WTC11 (cell line): Measurements from ENCODE around the gene COX5A. TPM values are rescaled to one million over a fixed set of nuclear protein-coding genes. Genes with fewer than 3 reads are reported as not detected.

Experiments used
- ATAC-seq: fragments of 200-7000 bp; cut with Tn5 transposase; 2 replicates; pipeline ENCODE4 v1.10.0; 2021; ENCODE audit warnings: mild to moderate bottlenecking, moderate library complexity
- CTCF ChIA-PET: fragments of 300-600 bp; sonication (Branson Sonifier 250); formaldehyde crosslinking; loops from one replicate; lab custom pipeline; 2021; ENCODE audit warnings: antibody characterized with exemption; lab: Charles Lee
- POLR2A ChIA-PET: fragments of 350-600 bp; sonication (Branson Sonifier 250); formaldehyde crosslinking; loops from one replicate; lab custom pipeline; 2021; ENCODE audit warnings: antibody characterized with exemption; lab: Charles Lee
- DNase-seq: peaks from one replicate; pipeline ENCODE4 v3.0.0; 2021; ENCODE audit warnings: low spot score
- H3K27ac Mint-ChIP-seq: 2 replicates; pipeline ENCODE4 v1.8.0; 2021; ENCODE audit warnings: mixed read lengths
- H3K27me3 Mint-ChIP-seq: 2 replicates; pipeline ENCODE4 v1.8.0; 2021; ENCODE audit warnings: low read depth, mild to moderate bottlenecking, moderate library complexity, mixed read lengths
- H3K36me3 Mint-ChIP-seq: 2 replicates; pipeline ENCODE4 v1.8.0; 2021; ENCODE audit warnings: mixed read lengths
- H3K4me1 Mint-ChIP-seq: 2 replicates; pipeline ENCODE4 v1.8.0; 2022; ENCODE audit warnings: mixed read lengths
- H3K4me3 Mint-ChIP-seq: 2 replicates; pipeline ENCODE4 v1.8.0; 2021; ENCODE audit warnings: mild to moderate bottlenecking, moderate library complexity, mixed read lengths
- H3K9me3 Mint-ChIP-seq: 2 replicates; pipeline ENCODE4 v1.8.0; 2021; ENCODE audit warnings: mixed read lengths
- ATF3 ChIP-seq: sonication (generic); formaldehyde crosslinking; conservative IDR thresholded peaks from 2 replicates; pipeline ENCODE4 v1.8.1; 2022; ENCODE audit warnings: mild to moderate bottlenecking, missing genetic modification reagents
- CDX4 ChIP-seq: fragments of 250-450 bp; sonication (Bioruptor Pico); IDR thresholded peaks from 2 replicates; pipeline ENCODE4 v1.9.0; 2021; ENCODE audit warnings: moderate library complexity, mild to moderate bottlenecking, inconsistent platforms, borderline replicate concordance
- CREB1 ChIP-seq: sonication (generic); formaldehyde crosslinking; IDR thresholded peaks from 2 replicates; pipeline ENCODE4 v1.8.0; 2023; ENCODE audit warnings: mild to moderate bottlenecking, missing genetic modification reagents
- CTCF ChIP-seq: fragments of 200-600 bp; IDR thresholded peaks from 2 replicates; pipeline ENCODE4 v1.8.0; 2022; ENCODE audit warnings: antibody characterized with exemption
- E2F4 ChIP-seq: sonication (generic); formaldehyde crosslinking; IDR thresholded peaks from 2 replicates; pipeline ENCODE4 v1.8.1; 2022; ENCODE audit warnings: low read depth, mild to moderate bottlenecking, moderate library complexity, missing genetic modification reagents, borderline replicate concordance
- ETV6 ChIP-seq: sonication (generic); formaldehyde crosslinking; IDR thresholded peaks from 2 replicates; pipeline ENCODE4 v1.8.1; 2022; ENCODE audit warnings: mild to moderate bottlenecking, missing genetic modification reagents
- FOXK1 ChIP-seq: sonication (generic); formaldehyde crosslinking; IDR thresholded peaks from 2 replicates; pipeline ENCODE4 v1.8.0; 2022; ENCODE audit warnings: mild to moderate bottlenecking, moderate library complexity, missing genetic modification reagents
- GABPB1 ChIP-seq: sonication (generic); formaldehyde crosslinking; IDR thresholded peaks from 2 replicates; pipeline ENCODE4 v1.8.1; 2023; ENCODE audit warnings: mild to moderate bottlenecking, missing genetic modification reagents
- GRHL2 ChIP-seq: fragments of 250-450 bp; sonication (Bioruptor Pico); IDR thresholded peaks from 2 replicates; pipeline ENCODE4 v1.8.0; 2022; ENCODE audit warnings: mild to moderate bottlenecking, moderate library complexity; ENCODE audit not compliant: insufficient replicate concordance, severe bottlenecking
- IRF2 ChIP-seq: sonication (generic); formaldehyde crosslinking; IDR thresholded peaks from 2 replicates; pipeline ENCODE4 v1.8.0; 2022; ENCODE audit warnings: low read depth, missing genetic modification reagents, borderline replicate concordance
- JAZF1 ChIP-seq: fragments of 250-450 bp; sonication (Bioruptor Pico); IDR thresholded peaks from 2 replicates; pipeline ENCODE4 v1.9.0; 2021; ENCODE audit warnings: moderate library complexity, mild to moderate bottlenecking, inconsistent platforms
- MXD4 ChIP-seq: fragments of 250-450 bp; sonication (Bioruptor Pico); IDR thresholded peaks from 2 replicates; pipeline ENCODE4 v1.8.0; 2021; ENCODE audit warnings: mild to moderate bottlenecking, moderate library complexity, borderline replicate concordance
- NFE2L1 ChIP-seq: sonication (generic); formaldehyde crosslinking; IDR thresholded peaks from 2 replicates; pipeline ENCODE4 v1.8.1; 2023; ENCODE audit warnings: missing genetic modification reagents
- NFYB ChIP-seq: sonication (generic); formaldehyde crosslinking; conservative IDR thresholded peaks from 2 replicates; pipeline ENCODE4 v1.8.0; 2022; ENCODE audit warnings: low read depth, missing genetic modification reagents
- NR2C2 ChIP-seq: sonication (generic); formaldehyde crosslinking; IDR thresholded peaks from 2 replicates; pipeline ENCODE4 v1.8.0; 2022; ENCODE audit warnings: mild to moderate bottlenecking, missing genetic modification reagents
- TCF7 ChIP-seq: sonication (generic); formaldehyde crosslinking; IDR thresholded peaks from 2 replicates; pipeline ENCODE4 v1.8.0; 2022; ENCODE audit warnings: mild to moderate bottlenecking, low read depth, missing genetic modification reagents, moderate library complexity
- ZMAT4 ChIP-seq: fragments of 250-450 bp; sonication (Bioruptor Pico); IDR thresholded peaks from 2 replicates; pipeline ENCODE4 v1.9.0; 2021; ENCODE audit warnings: mild to moderate bottlenecking
- ZNF219 ChIP-seq: sonication (generic); formaldehyde crosslinking; IDR thresholded peaks from 2 replicates; pipeline ENCODE4 v1.8.0; 2023; ENCODE audit warnings: missing genetic modification reagents, mild to moderate bottlenecking, borderline replicate concordance
- ZNF671 ChIP-seq: fragments of 250-450 bp; sonication (Bioruptor Pico); IDR thresholded peaks from 2 replicates; pipeline ENCODE4 v1.8.0; 2021; ENCODE audit warnings: mild to moderate bottlenecking
- total RNA-seq: library from RNA; stranded (reverse); gene quantifications from 3 replicates; pipeline ENCODE4 v1.2.3, GENCODE V29; 2021
- TF ChIP-seq, protein P1 (sequence below): fragments of 250-450 bp; sonication (Bioruptor Pico); IDR thresholded peaks from 2 replicates; pipeline ENCODE4 v1.9.0; 2021; ENCODE audit warnings: mild to moderate bottlenecking
- TF ChIP-seq, protein P2 (sequence below): sonication (generic); formaldehyde crosslinking; IDR thresholded peaks from 2 replicates; pipeline ENCODE4 v1.8.1; 2023; ENCODE audit warnings: mild to moderate bottlenecking, missing genetic modification reagents
- TF ChIP-seq, protein P3 (sequence below): sonication (generic); formaldehyde crosslinking; IDR thresholded peaks from 2 replicates; pipeline ENCODE4 v1.8.1; 2023; ENCODE audit warnings: mild to moderate bottlenecking, missing genetic modification reagents, moderate library complexity

COX5A gene
- total RNA-seq, 1 experiment from 2014 or later, result 354 TPM

DNA sequence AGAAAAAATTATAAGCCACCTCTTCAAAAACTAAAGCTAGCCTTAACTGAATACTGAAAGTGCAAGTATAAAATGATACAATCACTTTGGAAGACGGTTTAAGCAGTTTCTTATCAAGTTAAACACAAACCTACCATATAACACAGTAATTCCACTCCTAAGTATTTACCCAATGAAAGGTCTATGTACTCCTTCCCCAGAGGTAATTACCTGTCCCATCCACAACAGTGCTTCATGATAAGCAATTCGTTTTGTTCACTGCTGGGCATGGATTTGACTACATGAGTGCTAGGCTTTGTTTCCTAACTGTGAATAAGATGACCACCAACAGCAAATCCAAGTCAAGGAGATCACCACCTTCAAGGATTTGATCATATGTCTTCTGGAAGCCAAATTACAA, 4.3 kb downstream of the COX5A start:
- TF ChIP-seq NR2C2 (no peak), GRHL2 (CRISPR knock-in tag) (no peak), ATF3 (no peak), CREB1 (no peak), CDX4 (CRISPR knock-in tag) (no peak), FOXK1 (no peak), E2F4 (CRISPR knock-in tag) (no peak)
- CTCF ChIA-PET, result interaction anchor here (2.7 kb wide), 1 partner anchor 32 kb away, joined by 23 read pairs; no protein-coding TSS in a partner anchor

DNA sequence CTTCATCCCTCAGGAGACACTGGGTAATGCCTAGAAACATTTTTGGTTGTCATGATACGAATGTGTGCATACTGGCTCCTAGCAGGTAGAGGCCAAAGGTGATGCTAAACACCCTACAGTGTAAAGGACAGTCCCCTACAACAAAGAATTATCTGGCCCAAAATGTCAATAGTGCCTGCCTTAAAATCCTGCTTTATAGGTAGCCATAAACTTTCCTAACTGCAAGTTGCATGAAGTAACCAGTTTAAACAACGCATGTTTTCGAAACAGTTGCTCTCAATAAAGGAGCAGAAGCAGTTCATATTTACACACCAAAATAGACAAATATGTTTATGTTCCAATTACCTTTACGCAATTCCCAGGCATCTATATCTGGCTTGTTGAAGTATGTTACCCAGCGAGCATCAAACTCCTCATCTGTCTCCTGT, 9.1 kb downstream of the COX5A start:
- no peaks in the 10 kb centered on the region for H3K27me3 Mint-ChIP-seq
- CTCF ChIA-PET, result no interaction called here

More for the DNA sequence above, 4.3 kb downstream of the COX5A start:
- H3K4me3 Mint-ChIP-seq, result no peak overlapping the region
- H3K9me3 Mint-ChIP-seq, result no peaks in the 10 kb centered on the region
- peaks cover 8% of the 10 kb centered on the region for H3K4me1 Mint-ChIP-seq
- no peak for ATAC-seq
- no peak overlapping the region; the same call in 1 of the 2 replicates for H3K27ac Mint-ChIP-seq
- H3K36me3 Mint-ChIP-seq, result peaks cover 25% of the 10 kb centered on the region
- no peak for DNase-seq
- POLR2A ChIA-PET, result interaction anchor here (0.6 kb wide), 1 partner anchor 55 kb away, joined by 3 read pairs; no protein-coding TSS in a partner anchor
- no peaks in the 10 kb centered on the region for H3K27me3 Mint-ChIP-seq

GRCh38 chr15:74924525-74924924, 13.3 kb downstream of the COX5A start:
- CTCF ChIA-PET, result interaction anchor here (1.0 kb wide), 1 partner anchor 23 kb away, joined by 3 read pairs; no protein-coding TSS in a partner anchor
- Mint-ChIP-seq H3K9me3 (no peaks in the 10 kb centered on the region), H3K4me1 (no peaks in the 10 kb centered on the region), H3K4me3 (no peak overlapping the region), H3K27ac (no peak overlapping the region), H3K27me3 (no peaks in the 10 kb centered on the region), H3K36me3 (peaks cover 69% of the 10 kb centered on the region)
- ATAC-seq, result no peak
- no peak for DNase-seq
- POLR2A ChIA-PET, result no interaction called here
- TF ChIP-seq NFYB (CRISPR knock-in tag), result no peak
- no peak for TF ChIP-seq NFE2L1
- TF ChIP-seq NR2C2, result no peak
- TF ChIP-seq CTCF, result no peak
- TF ChIP-seq IRF2, result no peak
- no peak for TF ChIP-seq ZNF671
- TF ChIP-seq, protein P1, sequence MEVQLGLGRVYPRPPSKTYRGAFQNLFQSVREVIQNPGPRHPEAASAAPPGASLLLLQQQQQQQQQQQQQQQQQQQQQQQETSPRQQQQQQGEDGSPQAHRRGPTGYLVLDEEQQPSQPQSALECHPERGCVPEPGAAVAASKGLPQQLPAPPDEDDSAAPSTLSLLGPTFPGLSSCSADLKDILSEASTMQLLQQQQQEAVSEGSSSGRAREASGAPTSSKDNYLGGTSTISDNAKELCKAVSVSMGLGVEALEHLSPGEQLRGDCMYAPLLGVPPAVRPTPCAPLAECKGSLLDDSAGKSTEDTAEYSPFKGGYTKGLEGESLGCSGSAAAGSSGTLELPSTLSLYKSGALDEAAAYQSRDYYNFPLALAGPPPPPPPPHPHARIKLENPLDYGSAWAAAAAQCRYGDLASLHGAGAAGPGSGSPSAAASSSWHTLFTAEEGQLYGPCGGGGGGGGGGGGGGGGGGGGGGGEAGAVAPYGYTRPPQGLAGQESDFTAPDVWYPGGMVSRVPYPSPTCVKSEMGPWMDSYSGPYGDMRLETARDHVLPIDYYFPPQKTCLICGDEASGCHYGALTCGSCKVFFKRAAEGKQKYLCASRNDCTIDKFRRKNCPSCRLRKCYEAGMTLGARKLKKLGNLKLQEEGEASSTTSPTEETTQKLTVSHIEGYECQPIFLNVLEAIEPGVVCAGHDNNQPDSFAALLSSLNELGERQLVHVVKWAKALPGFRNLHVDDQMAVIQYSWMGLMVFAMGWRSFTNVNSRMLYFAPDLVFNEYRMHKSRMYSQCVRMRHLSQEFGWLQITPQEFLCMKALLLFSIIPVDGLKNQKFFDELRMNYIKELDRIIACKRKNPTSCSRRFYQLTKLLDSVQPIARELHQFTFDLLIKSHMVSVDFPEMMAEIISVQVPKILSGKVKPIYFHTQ (CRISPR knock-in tag), result no peak
- TF ChIP-seq MXD4 (CRISPR knock-in tag), result no peak
- no peak for TF ChIP-seq JAZF1 (CRISPR knock-in tag)
- no peak for TF ChIP-seq TCF7 (CRISPR knock-in tag)
- TF ChIP-seq, protein P2, sequence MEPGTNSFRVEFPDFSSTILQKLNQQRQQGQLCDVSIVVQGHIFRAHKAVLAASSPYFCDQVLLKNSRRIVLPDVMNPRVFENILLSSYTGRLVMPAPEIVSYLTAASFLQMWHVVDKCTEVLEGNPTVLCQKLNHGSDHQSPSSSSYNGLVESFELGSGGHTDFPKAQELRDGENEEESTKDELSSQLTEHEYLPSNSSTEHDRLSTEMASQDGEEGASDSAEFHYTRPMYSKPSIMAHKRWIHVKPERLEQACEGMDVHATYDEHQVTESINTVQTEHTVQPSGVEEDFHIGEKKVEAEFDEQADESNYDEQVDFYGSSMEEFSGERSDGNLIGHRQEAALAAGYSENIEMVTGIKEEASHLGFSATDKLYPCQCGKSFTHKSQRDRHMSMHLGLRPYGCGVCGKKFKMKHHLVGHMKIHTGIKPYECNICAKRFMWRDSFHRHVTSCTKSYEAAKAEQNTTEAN (CRISPR knock-in tag), result no peak
- no peak for TF ChIP-seq ZNF219 (CRISPR knock-in tag)
- TF ChIP-seq ETV6 (CRISPR knock-in tag), result no peak
- TF ChIP-seq ZMAT4 (CRISPR knock-in tag), result no peak

More for the DNA sequence above, 9.1 kb downstream of the COX5A start:
- POLR2A ChIA-PET, result no interaction called here
- no peaks in the 10 kb centered on the region for H3K4me1 Mint-ChIP-seq
- no peak overlapping the region for H3K27ac Mint-ChIP-seq
- TF ChIP-seq GABPB1 (CRISPR knock-in tag), result 0 out of 2 replicates have a peak, but pooled peaks have one; percentile 27
- TF ChIP-seq, protein P3, sequence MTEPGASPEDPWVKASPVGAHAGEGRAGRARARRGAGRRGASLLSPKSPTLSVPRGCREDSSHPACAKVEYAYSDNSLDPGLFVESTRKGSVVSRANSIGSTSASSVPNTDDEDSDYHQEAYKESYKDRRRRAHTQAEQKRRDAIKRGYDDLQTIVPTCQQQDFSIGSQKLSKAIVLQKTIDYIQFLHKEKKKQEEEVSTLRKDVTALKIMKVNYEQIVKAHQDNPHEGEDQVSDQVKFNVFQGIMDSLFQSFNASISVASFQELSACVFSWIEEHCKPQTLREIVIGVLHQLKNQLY (CRISPR knock-in tag), result no peak
- TF ChIP-seq, all 79 proteins: peak for 1
- no peak for DNase-seq
- H3K36me3 Mint-ChIP-seq, result peaks cover 51% of the 10 kb centered on the region
- H3K9me3 Mint-ChIP-seq, result no peaks in the 10 kb centered on the region
- no peak for ATAC-seq
- H3K4me3 Mint-ChIP-seq, result no peak overlapping the region
